HG03558 (cell line): ENCODE results near the gene UGT1A4.
"Not testable (repeated sequence)": the region's sequence is repeated elsewhere in the genome, so short reads cannot be mapped to it uniquely, and the experiment has no call there.

Source experiments
- ATAC-seq: cut with Tn5 transposase; IDR thresholded peaks from one replicate; pipeline ENCODE4 v1.9.1; 2021; ENCODE audit warnings: moderate number of reproducible peaks; ENCODE audit not compliant: unreplicated experiment; ENCODE audit errors: extremely low read depth

UGT1A4 gene

DNA sequence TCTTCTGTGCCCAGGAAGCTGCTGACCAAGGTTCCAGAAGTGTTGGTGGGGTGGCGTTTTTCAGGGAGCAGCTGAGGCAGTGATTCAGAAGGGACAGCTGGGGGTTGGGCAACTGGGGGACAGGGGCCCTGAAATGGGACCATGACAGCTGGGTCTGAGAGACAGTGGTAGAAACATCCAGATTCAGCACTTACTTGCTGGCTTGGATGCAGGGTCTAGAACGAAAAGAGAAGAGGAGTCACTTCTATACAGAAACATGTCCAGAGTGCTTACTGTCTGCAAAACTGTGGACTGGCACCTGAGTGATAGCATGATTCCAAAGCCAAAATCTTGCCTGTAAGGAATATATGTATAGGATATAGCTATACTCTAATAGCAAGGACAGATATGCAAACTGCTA is 27.3 kb downstream of the UGT1A4 start:
- not testable (repeated sequence) for ATAC-seq

DNA sequence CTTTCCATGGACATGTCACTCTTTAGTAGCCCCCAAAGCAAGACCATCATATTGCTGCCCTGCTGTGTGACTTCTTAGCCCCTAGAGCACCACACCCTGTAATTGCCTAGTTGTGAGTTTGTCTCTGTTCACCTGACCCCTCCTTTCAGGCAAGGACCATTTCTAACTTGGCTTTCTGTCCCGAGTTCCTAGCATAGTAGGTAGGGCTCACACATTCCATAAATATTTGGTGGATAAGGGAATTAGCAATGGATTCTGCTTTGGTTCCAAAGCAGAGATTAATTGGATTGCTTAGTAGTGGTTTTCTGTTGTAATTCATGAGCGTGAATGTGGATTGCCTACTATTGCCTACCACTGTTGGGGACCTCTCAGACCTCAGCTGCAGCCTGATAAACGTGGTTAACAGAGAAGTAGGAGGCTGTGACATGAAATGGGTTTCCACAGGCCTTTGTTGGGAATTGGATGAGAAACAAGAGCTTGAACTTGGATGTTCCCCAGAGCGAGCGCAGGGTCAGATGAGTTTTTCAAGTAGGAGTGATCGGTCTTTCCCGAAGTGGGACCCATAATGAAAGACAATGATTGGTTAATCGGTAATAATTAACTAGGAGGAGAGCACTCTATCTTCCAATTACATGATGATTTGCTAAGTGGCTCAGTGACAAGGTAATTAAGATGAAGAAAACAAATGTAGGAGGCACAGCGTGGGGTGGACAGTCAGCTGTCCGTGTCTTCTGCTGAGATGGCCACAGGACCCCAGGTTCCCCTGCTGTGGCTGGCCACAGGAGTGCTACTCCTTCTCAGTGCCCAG is 28.1 kb downstream of the UGT1A4 start:
- ATAC-seq = no peak

GRCh38 chr2:233747283-233747544 is 28.7 kb downstream of the UGT1A4 start:
- no peak for ATAC-seq

DNA sequence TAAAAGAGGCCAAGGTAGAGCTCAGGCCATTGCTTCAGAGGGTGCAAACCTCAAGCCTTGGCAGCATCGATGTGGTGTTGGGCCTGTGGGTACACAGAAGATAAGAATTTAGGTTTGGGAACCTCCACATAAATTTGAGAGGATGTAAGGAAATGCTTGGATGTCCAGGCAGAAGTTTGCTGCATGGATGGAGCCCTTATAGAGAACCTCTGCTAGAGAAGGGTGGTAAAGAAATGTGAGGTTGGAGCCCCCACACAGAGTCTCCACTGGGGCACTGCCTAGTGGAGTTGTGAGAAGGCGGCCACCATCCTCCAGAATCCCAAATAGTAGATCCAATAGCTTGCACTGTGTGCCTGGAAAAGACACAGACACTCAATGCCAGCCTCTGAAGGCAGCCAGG is 32.2 kb downstream of the UGT1A4 start:
- not testable (repeated sequence) for ATAC-seq

GRCh38 chr2:233751212-233752009 is 32.9 kb downstream of the UGT1A4 start:
- ATAC-seq = not testable (repeated sequence)

DNA sequence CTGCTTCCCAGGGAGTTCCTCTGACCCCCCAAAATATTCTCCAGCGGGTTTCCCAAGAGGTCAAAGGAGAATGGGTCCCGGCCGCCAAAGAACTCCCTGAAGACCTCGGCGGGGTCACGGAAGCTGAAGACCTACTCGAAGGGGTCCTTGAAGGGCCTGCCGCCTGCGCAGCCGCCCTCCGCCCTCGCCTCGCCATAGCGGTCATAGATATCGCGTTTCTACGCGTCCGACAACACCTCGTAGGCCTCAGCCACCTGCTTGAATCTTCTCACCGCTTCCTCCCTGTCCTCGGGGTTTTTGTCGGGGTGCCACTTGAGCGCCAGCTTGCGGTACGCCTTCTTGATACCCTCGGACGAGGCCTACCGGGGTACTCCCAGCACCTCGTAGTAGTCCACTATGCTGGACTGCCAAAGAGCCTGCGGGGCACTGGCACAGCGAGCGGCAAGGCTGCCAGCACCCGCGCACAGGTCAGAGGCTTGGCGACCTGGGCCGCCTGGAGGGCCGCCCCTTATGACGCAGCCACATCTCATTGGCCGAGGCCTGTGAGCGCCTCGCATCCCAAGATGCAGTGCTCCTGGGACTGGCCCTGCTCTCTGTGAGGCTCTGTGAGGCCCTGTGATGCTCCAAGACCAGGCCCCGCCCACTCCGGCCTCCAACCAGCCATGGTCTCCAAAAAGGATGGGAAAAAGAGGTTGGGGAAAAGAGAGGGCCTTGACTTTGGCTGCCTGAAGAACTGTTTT is 36.5 kb downstream of the UGT1A4 start:
- ATAC-seq = no peak

DNA sequence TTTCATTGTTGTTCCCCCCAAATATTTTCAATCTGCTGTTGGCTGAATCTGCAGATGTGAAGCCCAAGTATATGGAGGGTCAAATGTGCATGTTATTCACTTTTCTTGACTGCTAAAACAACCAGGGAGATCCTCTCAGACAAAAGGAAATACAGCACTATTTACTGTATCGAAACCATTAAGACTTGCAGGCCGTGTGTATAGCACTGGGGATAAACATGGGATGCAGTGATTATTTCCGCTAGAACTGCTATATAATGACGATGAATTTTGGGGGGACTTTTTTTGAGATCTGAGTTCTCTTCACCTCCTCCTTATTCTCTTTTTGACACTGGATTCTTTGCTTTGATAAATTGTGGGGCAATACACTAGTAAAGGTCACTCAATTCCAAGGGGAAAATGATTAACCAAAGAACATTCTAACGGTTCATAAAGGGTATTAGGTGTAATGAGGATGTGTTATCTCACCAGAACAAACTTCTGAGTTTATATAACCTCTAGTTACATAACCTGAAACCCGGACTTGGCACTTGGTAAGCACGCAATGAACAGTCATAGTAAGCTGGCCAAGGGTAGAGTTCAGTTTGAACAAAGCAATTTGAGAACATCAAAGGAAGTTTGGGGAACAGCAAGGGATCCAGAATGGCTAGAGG is 38.0 kb downstream of the UGT1A4 start:
- no peak for ATAC-seq

DNA sequence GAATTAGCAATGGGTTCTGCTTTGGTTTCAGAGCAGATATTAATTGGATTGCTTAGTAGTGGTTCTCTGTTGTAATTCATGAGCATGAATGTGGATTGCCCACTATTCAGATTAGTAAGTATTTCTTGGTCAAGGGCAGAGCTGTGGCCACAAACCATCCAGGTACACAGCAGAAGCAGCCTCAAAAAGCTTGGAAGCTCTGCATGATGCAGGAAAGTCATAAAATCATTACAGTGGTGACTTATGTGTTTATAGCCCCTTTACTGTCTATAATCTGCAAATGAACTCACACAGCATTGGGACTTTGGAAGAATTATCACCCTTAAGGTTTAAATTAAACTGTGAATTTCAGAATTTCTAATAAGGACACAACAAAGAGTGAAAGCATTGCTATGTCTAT is 39.6 kb downstream of the UGT1A4 start:
- no peak for ATAC-seq

DNA sequence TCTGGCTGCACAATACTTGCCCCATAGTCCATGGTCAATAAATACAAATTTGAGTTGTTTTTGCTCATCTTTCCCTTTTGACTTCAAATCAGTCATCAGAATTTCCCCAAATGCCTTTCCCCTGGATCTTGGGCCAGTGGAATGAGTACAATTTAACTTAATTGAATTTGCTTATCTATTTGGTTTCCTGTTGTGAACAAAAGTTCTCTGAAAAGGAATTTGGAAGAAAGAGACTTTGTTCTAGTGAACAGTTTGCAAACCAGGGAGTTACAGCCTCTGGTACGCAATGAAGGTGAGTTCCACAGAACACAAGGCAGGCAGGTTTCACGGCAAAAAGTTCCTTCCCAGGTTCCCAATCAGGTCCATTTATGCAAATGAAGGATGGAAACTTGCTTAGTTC is 40.3 kb downstream of the UGT1A4 start:
- no peak for ATAC-seq

DNA sequence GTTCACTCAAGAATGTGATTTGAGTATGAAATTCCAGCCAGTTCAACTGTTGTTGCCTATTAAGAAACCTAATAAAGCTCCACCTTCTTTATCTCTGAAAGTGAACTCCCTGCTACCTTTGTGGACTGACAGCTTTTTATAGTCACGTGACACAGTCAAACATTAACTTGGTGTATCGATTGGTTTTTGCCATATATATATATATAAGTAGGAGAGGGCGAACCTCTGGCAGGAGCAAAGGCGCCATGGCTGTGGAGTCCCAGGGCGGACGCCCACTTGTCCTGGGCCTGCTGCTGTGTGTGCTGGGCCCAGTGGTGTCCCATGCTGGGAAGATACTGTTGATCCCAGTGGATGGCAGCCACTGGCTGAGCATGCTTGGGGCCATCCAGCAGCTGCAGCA is 41.5 kb downstream of the UGT1A4 start, which contains the start of gene UGT1A1:
Gene UGT1A1, plus strand, starts transcription at position 228 of the 400 bp plus-strand sequence. Its CDS starts 18 bp downstream, at position 246.
- ATAC-seq = no peak

DNA sequence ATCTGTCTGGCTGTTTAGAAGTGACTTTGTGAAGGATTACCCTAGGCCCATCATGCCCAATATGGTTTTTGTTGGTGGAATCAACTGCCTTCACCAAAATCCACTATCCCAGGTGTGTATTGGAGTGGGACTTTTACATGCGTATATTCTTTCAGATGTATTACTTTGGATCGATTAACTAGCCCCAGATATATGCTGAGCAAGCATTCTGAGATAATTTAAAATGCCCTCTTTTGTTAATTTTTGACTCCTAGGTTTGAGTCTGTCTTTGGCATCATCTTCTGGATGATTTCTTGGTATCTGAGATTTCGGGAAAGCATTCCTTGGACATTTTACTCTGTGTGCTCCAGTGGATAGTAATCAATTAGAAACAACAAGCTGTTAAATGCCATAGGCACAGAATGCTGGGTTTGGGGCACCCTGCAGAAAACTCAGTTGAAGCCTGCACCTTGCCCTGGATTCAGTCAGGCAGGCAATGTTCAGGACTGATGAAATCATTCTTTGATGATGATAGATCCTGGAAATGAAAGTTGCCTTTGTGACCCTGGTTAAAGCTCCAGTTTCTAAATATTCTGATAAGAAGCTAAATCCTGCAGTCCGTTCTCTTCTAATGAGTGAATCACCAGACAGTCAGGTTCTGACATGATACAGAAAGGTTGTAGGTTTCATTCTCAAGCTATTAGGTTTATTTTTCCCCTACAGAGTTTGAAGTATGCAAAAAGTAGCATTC is 42.7 kb downstream of the UGT1A4 start:
- ATAC-seq = no peak

- ATAC-seq = no peak
Measured at GRCh38 chr2:233764264-233764663, 45.7 kb downstream of the UGT1A4 start.

- no peak for ATAC-seq
Measured at GRCh38 chr2:233764761-233765160, 46.2 kb downstream of the UGT1A4 start.

DNA sequence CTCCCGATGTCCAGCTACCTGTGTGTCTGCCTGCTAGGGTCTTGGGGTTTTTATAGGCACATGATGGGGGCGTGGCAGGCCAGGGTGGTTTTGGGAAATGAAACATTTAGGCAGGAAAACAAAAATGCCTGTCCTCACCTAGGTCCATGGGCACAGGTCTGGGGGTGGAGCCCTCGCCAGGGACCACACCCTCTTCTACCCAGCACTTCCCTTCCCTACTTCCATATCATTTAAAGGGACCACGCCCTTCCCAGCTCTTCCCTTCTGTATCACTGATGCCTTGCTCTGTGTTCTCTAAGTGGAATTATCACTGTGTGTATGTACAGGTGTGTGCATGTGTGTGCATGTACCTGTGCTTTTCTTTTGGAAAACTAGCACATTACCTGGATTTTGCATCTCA is 47.9 kb downstream of the UGT1A4 start:
- no peak for ATAC-seq

DNA sequence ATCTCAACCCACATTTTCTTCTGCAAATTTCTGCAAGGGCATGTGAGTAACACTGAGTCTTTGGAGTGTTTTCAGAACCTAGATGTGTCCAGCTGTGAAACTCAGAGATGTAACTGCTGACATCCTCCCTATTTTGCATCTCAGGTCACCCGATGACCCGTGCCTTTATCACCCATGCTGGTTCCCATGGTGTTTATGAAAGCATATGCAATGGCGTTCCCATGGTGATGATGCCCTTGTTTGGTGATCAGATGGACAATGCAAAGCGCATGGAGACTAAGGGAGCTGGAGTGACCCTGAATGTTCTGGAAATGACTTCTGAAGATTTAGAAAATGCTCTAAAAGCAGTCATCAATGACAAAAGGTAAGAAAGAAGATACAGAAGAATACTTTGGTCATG is 49.5 kb downstream of the UGT1A4 start:
- ATAC-seq = no peak

DNA sequence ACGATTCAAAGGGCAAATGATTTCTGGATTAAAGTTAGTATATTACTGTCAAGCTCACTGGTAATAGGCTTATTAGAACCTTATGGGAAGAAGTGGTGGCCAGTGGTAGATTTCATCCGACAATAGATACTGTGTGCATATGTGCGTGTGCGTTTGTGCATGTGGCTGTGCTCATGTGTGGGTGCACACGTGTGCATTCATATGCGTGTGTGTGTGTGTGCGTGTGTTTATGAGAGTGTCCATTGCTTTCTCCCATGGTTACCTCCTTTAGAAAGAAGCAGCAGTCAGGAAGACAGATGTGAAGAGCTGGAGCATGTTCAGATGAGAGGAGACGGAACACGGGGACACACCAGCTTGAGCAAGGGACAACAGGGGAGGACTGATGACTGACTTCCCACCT is 50.7 kb downstream of the UGT1A4 start:
- ATAC-seq = no peak

DNA sequence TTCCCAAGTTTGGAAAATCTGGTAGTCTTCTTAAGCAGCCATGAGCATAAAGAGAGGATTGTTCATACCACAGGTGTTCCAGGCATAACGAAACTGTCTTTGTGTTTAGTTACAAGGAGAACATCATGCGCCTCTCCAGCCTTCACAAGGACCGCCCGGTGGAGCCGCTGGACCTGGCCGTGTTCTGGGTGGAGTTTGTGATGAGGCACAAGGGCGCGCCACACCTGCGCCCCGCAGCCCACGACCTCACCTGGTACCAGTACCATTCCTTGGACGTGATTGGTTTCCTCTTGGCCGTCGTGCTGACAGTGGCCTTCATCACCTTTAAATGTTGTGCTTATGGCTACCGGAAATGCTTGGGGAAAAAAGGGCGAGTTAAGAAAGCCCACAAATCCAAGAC is 53.6 kb downstream of the UGT1A4 start:
- no peak for ATAC-seq

DNA sequence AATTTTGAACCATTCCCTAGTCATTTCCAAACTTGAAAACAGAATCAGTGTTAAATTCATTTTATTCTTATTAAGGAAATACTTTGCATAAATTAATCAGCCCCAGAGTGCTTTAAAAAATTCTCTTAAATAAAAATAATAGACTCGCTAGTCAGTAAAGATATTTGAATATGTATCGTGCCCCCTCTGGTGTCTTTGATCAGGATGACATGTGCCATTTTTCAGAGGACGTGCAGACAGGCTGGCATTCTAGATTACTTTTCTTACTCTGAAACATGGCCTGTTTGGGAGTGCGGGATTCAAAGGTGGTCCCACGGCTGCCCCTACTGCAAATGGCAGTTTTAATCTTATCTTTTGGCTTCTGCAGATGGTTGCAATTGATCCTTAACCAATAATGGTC is 54.0 kb downstream of the UGT1A4 start:
- no peak for ATAC-seq

DNA sequence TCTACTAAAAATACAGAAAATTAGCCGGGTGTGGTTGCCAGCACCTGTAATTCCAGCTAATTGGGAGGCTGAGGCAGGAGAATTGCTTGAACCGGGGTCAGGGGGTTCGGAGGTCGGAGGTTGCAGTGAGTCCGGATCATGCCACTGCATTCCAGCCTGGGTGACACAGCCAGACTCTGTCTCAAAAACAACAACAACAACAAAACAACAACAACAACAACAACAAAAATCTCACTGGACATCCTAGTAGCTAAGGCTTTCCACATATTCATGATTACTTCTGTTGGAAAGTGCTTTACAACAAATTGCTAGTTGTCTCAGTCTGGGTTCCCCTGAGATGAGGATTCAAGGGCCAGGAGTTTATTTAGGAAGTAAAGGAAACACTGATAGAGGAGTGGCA is 55.3 kb downstream of the UGT1A4 start:
- ATAC-seq = no peak

DNA sequence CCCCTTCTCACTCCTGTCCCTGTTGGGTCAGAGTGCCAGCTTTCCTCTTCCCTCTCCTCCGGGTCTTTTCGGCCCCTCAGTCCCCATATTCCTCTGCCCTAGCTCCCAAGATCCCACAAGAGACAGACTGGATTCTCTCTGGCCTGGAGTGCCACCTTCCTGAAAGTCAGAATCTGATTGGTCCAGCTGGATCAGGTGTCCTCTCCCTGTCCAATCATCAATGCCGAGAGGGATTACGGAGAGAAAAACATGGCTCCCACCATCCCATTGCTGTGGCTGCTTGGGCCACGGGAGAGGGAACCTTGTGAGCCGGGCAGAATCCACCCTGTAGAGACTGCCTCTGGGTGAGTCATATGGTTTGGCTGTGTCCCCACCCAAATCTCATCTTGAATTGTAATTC is 56.9 kb downstream of the UGT1A4 start:
- no peak for ATAC-seq
